HL-60/S4 treated with retinoic acid at 250 ng/mL for 4 days and 3 days (cell line): ENCODE measurements around the gene AGPAT3.
"Not testable (repeated sequence)": the region's sequence is repeated elsewhere in the genome, so short reads cannot be mapped to it uniquely, and the experiment has no call there.

Experiments
- in situ Hi-C: fragments of 300-500 bp; cut with MboI; formaldehyde crosslinking; loops from 2 replicates; pipeline ENCODE4 v1.7.0; 2022; ENCODE audit warnings: low sequenced_read_pairs

AGPAT3 gene

GRCh38 chr21:43834146-43834905 lies 30.7 kb upstream of the AGPAT3 start:
- in situ Hi-C loops, result loop anchor here (10.0 kb wide), 1 partner anchor 70 kb away; no protein-coding TSS in a partner anchor

GRCh38 chr21:43835050-43835449 lies 30.0 kb upstream of the AGPAT3 start:
- in situ Hi-C loops, result loop anchor here (10.0 kb wide), 1 partner anchor 70 kb away; no protein-coding TSS in a partner anchor

GRCh38 chr21:43835861-43836260 lies 29.2 kb upstream of the AGPAT3 start:
- in situ Hi-C loops, result loop anchor here (10.0 kb wide), 1 partner anchor 69 kb away; no protein-coding TSS in a partner anchor

- in situ Hi-C loops, result loop anchor here (10.0 kb wide), 1 partner anchor 68 kb away; no protein-coding TSS in a partner anchor
These were observed 28.4 kb upstream of the AGPAT3 start for GRCh38 chr21:43836616-43837015.

- in situ Hi-C loops, result no loop called here
These were observed 24.8 kb upstream of the AGPAT3 start for GRCh38 chr21:43840259-43840658.

GRCh38 chr21:43842742-43843141 lies 22.3 kb upstream of the AGPAT3 start:
- in situ Hi-C loops, result no loop called here

GRCh38 chr21:43844906-43845305 lies 20.1 kb upstream of the AGPAT3 start:
- in situ Hi-C loops, result not testable (repeated sequence)

- in situ Hi-C loops, result no loop called here
These were observed 19.6 kb upstream of the AGPAT3 start for GRCh38 chr21:43845386-43845785.

GRCh38 chr21:43846430-43846829 lies 18.6 kb upstream of the AGPAT3 start:
- in situ Hi-C loops, result no loop called here

- in situ Hi-C loops, result no loop called here
These were observed 17.7 kb upstream of the AGPAT3 start for GRCh38 chr21:43847301-43847700.

GRCh38 chr21:43848771-43849170 lies 16.3 kb upstream of the AGPAT3 start:
- in situ Hi-C loops, result no loop called here

GRCh38 chr21:43849532-43850299 lies 15.3 kb upstream of the AGPAT3 start:
- in situ Hi-C loops, result loop anchor here (10.0 kb wide), 1 partner anchor 55 kb away; no protein-coding TSS in a partner anchor

GRCh38 chr21:43850728-43851295 lies 14.2 kb upstream of the AGPAT3 start:
- in situ Hi-C loops, result loop anchor here (10.0 kb wide), 1 partner anchor 56 kb away; no protein-coding TSS in a partner anchor

GRCh38 chr21:43851593-43851992 lies 13.4 kb upstream of the AGPAT3 start:
- in situ Hi-C loops, result loop anchor here (10.0 kb wide), 1 partner anchor 57 kb away; no protein-coding TSS in a partner anchor

- in situ Hi-C loops, result loop anchor here (10.0 kb wide), 1 partner anchor 59 kb away; no protein-coding TSS in a partner anchor
These were observed 10.9 kb upstream of the AGPAT3 start for GRCh38 chr21:43853851-43854772.

GRCh38 chr21:43854773-43855633 lies 10.0 kb upstream of the AGPAT3 start:
- in situ Hi-C loops, result loop anchor here (10.0 kb wide), 1 partner anchor 60 kb away; no protein-coding TSS in a partner anchor

GRCh38 chr21:43855955-43856354 lies 9.1 kb upstream of the AGPAT3 start:
- in situ Hi-C loops, result loop anchor here (10.0 kb wide), 1 partner anchor 61 kb away; no protein-coding TSS in a partner anchor

GRCh38 chr21:43858806-43859648 lies 6.0 kb upstream of the AGPAT3 start:
- in situ Hi-C loops, result loop anchor here (10.0 kb wide), 1 partner anchor 64 kb away; no protein-coding TSS in a partner anchor
